Neural progenitor cell (in vitro differentiated cells): ENCODE results near the gene STC2. TPM values are rescaled to one million over a fixed set of nuclear protein-coding genes. Genes with fewer than 3 reads are reported as not detected.

Source experiments
- DNase-seq: peaks from one replicate; pipeline ENCODE4 v3.0.0-alpha.2; 2016; ENCODE audit warnings: low spot score
- H2AFZ ChIP-seq: fragments of 200-600 bp; sonication (generic); replicated peaks from 2 replicates; pipeline ENCODE4 v1.6.1; 2016; ENCODE audit warnings: antibody characterized with exemption
- H3F3A ChIP-seq: fragments of 200-600 bp; sonication (generic); 2 replicates; pipeline ENCODE4 v1.6.1; 2016; ENCODE audit warnings: antibody characterized with exemption, low read depth
- H3K27ac ChIP-seq: fragments of 200-600 bp; sonication (generic); 2 replicates; pipeline ENCODE4 v1.5.1; 2016; ENCODE audit warnings: mild to moderate bottlenecking
- H3K27me3 ChIP-seq: fragments of 200-600 bp; sonication (generic); 2 replicates; pipeline ENCODE4 v1.6.1; 2016; ENCODE audit warnings: mild to moderate bottlenecking, moderate library complexity
- H3K36me3 ChIP-seq: fragments of 200-600 bp; sonication (generic); 2 replicates; pipeline ENCODE4 v1.5.1; 2016
- H3K4me1 ChIP-seq: fragments of 200-600 bp; sonication (generic); 2 replicates; pipeline ENCODE4 v1.6.1; 2016; ENCODE audit warnings: mixed run types
- H3K4me2 ChIP-seq: fragments of 200-600 bp; sonication (generic); 2 replicates; pipeline ENCODE4 v1.6.1; 2016
- H3K4me3 ChIP-seq: fragments of 200-600 bp; sonication (generic); 2 replicates; pipeline ENCODE4 v1.5.1; 2016
- H3K79me2 ChIP-seq: fragments of 200-600 bp; sonication (generic); 2 replicates; pipeline ENCODE4 v1.6.1; 2016; ENCODE audit warnings: low read depth
- H3K9ac ChIP-seq: fragments of 200-600 bp; sonication (generic); 2 replicates; pipeline ENCODE4 v1.6.1; 2016
- H3K9me3 ChIP-seq: fragments of 200-600 bp; sonication (generic); 2 replicates; pipeline ENCODE4 v1.5.1; 2016; ENCODE audit warnings: low read depth
- H4K20me1 ChIP-seq: fragments of 200-600 bp; sonication (generic); 2 replicates; pipeline ENCODE4 v1.6.1; 2016; ENCODE audit warnings: low read depth
- H3K27ac Mint-ChIP-seq: 3 replicates; pipeline ENCODE4 v1.8.0; 2021; ENCODE audit warnings: mixed read lengths
- H3K27me3 Mint-ChIP-seq: 2 replicates; pipeline ENCODE4 v1.8.0; 2022; ENCODE audit warnings: low read depth, mild to moderate bottlenecking, inconsistent platforms, moderate library complexity, mixed read lengths; ENCODE audit not compliant: insufficient read depth
- H3K36me3 Mint-ChIP-seq: 3 replicates; pipeline ENCODE4 v1.8.0; 2021; ENCODE audit warnings: mixed read lengths
- H3K4me1 Mint-ChIP-seq: 3 replicates; pipeline ENCODE4 v1.8.0; 2021; ENCODE audit warnings: mixed read lengths
- H3K4me3 Mint-ChIP-seq: 3 replicates; pipeline ENCODE4 v1.8.0; 2021; ENCODE audit warnings: mild to moderate bottlenecking, moderate library complexity, mixed read lengths
- H3K9me3 Mint-ChIP-seq: 3 replicates; pipeline ENCODE4 v1.8.0; 2020; ENCODE audit warnings: mixed read lengths
- CTCF ChIP-seq: fragments of 200-600 bp; sonication (generic); IDR thresholded peaks from 2 replicates; pipeline ENCODE4 v1.5.1; 2017; ENCODE audit warnings: antibody characterized with exemption, mild to moderate bottlenecking
- EZH2 ChIP-seq: fragments of 200-600 bp; sonication (generic); IDR thresholded peaks from 2 replicates; pipeline ENCODE4 v1.6.1; 2017; ENCODE audit warnings: antibody characterized with exemption, mild to moderate bottlenecking, moderate library complexity
- EZH2phosphoT487 ChIP-seq: fragments of 200-600 bp; sonication (generic); IDR thresholded peaks from 2 replicates; pipeline ENCODE4 v1.6.1; 2017; ENCODE audit warnings: antibody characterized with exemption
- total RNA-seq: library from RNA; depleted of rRNA; stranded (reverse); fragments of >200 nt; gene quantifications from 2 replicates; pipeline ENCODE4 v1.2.3, GENCODE V29; 2015; ENCODE audit warnings: low replicate concordance

STC2 gene
- total RNA-seq, 1 donor from 2014 or later, result 25.3 TPM

GRCh38 chr5:173314166-173314952, 13.9 kb downstream of the STC2 start:
- H3K4me3 Mint-ChIP-seq, result no peak overlapping the region
- no peak for TF ChIP-seq EZH2phosphoT487
- no peak for TF ChIP-seq CTCF
- no peak for TF ChIP-seq EZH2
- Histone ChIP-seq H2AFZ (no peak overlapping the region), H3K27ac (no peak overlapping the region), H3K4me1 (peaks cover 27% of the 10 kb centered on the region), H3K27me3 (no peaks in the 10 kb centered on the region), H3K4me3 (no peak overlapping the region), H3F3A (peaks cover 25% of the 10 kb centered on the region), H3K4me2 (peak overlapping the region; percentile 5), H4K20me1 (no peaks in the 10 kb centered on the region), H3K9ac (no peak overlapping the region), H3K9me3 (no peaks in the 10 kb centered on the region), H3K79me2 (no peaks in the 10 kb centered on the region), H3K36me3 (no peaks in the 10 kb centered on the region)
- peaks cover 59% of the 10 kb centered on the region for H3K4me1 Mint-ChIP-seq
- H3K27ac Mint-ChIP-seq, result peak overlapping the region; percentile 60
- no peaks in the 10 kb centered on the region for H3K9me3 Mint-ChIP-seq
- H3K27me3 Mint-ChIP-seq, result peaks cover 15% of the 10 kb centered on the region
- DNase-seq, result no peak
- peaks cover 10% of the 10 kb centered on the region for H3K36me3 Mint-ChIP-seq

- Histone ChIP-seq H3K4me1 (peaks cover 27% of the 10 kb centered on the region), H3K9ac (no peak overlapping the region), H2AFZ (no peak overlapping the region), H3K4me2 (no peak overlapping the region), H3K27me3 (no peaks in the 10 kb centered on the region), H3K36me3 (no peaks in the 10 kb centered on the region), H3K9me3 (no peaks in the 10 kb centered on the region), H3K79me2 (no peaks in the 10 kb centered on the region), H4K20me1 (no peaks in the 10 kb centered on the region), H3K27ac (no peak overlapping the region), H3F3A (peaks cover 25% of the 10 kb centered on the region), H3K4me3 (no peak overlapping the region)
- TF ChIP-seq EZH2, result no peak
- no peak for TF ChIP-seq CTCF
- TF ChIP-seq EZH2phosphoT487, result no peak
- H3K9me3 Mint-ChIP-seq, result peaks cover 6% of the 10 kb centered on the region
- peaks cover 15% of the 10 kb centered on the region for H3K27me3 Mint-ChIP-seq
- H3K4me3 Mint-ChIP-seq, result no peak overlapping the region
- peaks cover 58% of the 10 kb centered on the region for H3K4me1 Mint-ChIP-seq
- H3K36me3 Mint-ChIP-seq, result peaks cover 9% of the 10 kb centered on the region
- no peak for DNase-seq
- no peak overlapping the region for H3K27ac Mint-ChIP-seq
Observed at GRCh38 chr5:173313351-173313801, 14.8 kb downstream of the STC2 start.

- TF ChIP-seq CTCF (no peak), EZH2phosphoT487 (no peak), EZH2 (no peak)
- Histone ChIP-seq H2AFZ (no peak overlapping the region), H3K4me1 (peaks cover 27% of the 10 kb centered on the region), H4K20me1 (no peaks in the 10 kb centered on the region), H3K9ac (no peak overlapping the region), H3K36me3 (no peaks in the 10 kb centered on the region), H3K27ac (no peak overlapping the region), H3K4me2 (no peak overlapping the region), H3F3A (peaks cover 25% of the 10 kb centered on the region), H3K9me3 (no peaks in the 10 kb centered on the region), H3K27me3 (no peaks in the 10 kb centered on the region), H3K4me3 (no peak overlapping the region), H3K79me2 (no peaks in the 10 kb centered on the region)
- H3K36me3 Mint-ChIP-seq, result peaks cover 5% of the 10 kb centered on the region
- peaks cover 12% of the 10 kb centered on the region for H3K9me3 Mint-ChIP-seq
- peaks cover 58% of the 10 kb centered on the region for H3K4me1 Mint-ChIP-seq
- no peak overlapping the region for H3K27ac Mint-ChIP-seq
- peaks cover 15% of the 10 kb centered on the region for H3K27me3 Mint-ChIP-seq
- peak overlapping the region; percentile 22 for H3K4me3 Mint-ChIP-seq
- DNase-seq, result no peak
Observed at GRCh38 chr5:173312821-173313220, 15.4 kb downstream of the STC2 start.
